KOPT-K1 (cell line): Measurements from ENCODE around the gene AMOT.

Source experiments
- H3K27ac ChIP-seq: fragments of 200-600 bp; sonication (generic); 2 replicates; pipeline ENCODE4 v1.5.1; 2016; ENCODE audit warnings: antibody characterized with exemption, mild to moderate bottlenecking, low read depth, low read length; ENCODE audit not compliant: poor library complexity, severe bottlenecking
- H3K36me3 ChIP-seq: fragments of 200-600 bp; sonication (generic); 2 replicates; pipeline ENCODE4 v1.5.1; 2017; ENCODE audit warnings: antibody characterized with exemption, mild to moderate bottlenecking, low read length, moderate library complexity; ENCODE audit not compliant: insufficient read depth
- H3K9me3 ChIP-seq: fragments of 200-600 bp; sonication (generic); 2 replicates; pipeline ENCODE4 v1.5.1; 2017; ENCODE audit warnings: antibody characterized with exemption, low read length, mild to moderate bottlenecking; ENCODE audit not compliant: insufficient read depth, poor library complexity, severe bottlenecking

Gene AMOT

GRCh38 chrX:112753116-112753515, 87.5 kb downstream of the AMOT start:
- no peaks in the 10 kb centered on the region for H3K9me3 ChIP-seq
- no peaks in the 10 kb centered on the region for H3K36me3 ChIP-seq
- H3K27ac ChIP-seq, result no peak overlapping the region

GRCh38 chrX:112751076-112751475, 89.6 kb downstream of the AMOT start:
- no peaks in the 10 kb centered on the region for H3K9me3 ChIP-seq
- H3K36me3 ChIP-seq, result no peaks in the 10 kb centered on the region
- no peak overlapping the region for H3K27ac ChIP-seq

- Histone ChIP-seq H3K9me3 (no peaks in the 10 kb centered on the region), H3K27ac (no peak overlapping the region), H3K36me3 (no peaks in the 10 kb centered on the region)
Observed at GRCh38 chrX:112746812-112747595, 93.6 kb downstream of the AMOT start.

- Histone ChIP-seq H3K36me3 (no peaks in the 10 kb centered on the region), H3K27ac (no peak overlapping the region), H3K9me3 (no peaks in the 10 kb centered on the region)
Observed at GRCh38 chrX:112738347-112739033, 102.1 kb downstream of the AMOT start.

GRCh38 chrX:112736310-112736709, 104.3 kb downstream of the AMOT start:
- no peak overlapping the region for H3K27ac ChIP-seq
- H3K9me3 ChIP-seq, result no peaks in the 10 kb centered on the region
- H3K36me3 ChIP-seq, result no peaks in the 10 kb centered on the region

GRCh38 chrX:112735147-112735546, 105.5 kb downstream of the AMOT start:
- Histone ChIP-seq H3K27ac (no peak overlapping the region), H3K9me3 (no peaks in the 10 kb centered on the region), H3K36me3 (no peaks in the 10 kb centered on the region)

GRCh38 chrX:112734290-112734689, 106.3 kb downstream of the AMOT start:
- H3K27ac ChIP-seq, result no peak overlapping the region
- H3K36me3 ChIP-seq, result no peaks in the 10 kb centered on the region
- H3K9me3 ChIP-seq, result no peaks in the 10 kb centered on the region

- Histone ChIP-seq H3K9me3 (no peaks in the 10 kb centered on the region), H3K27ac (no peak overlapping the region), H3K36me3 (no peaks in the 10 kb centered on the region)
Observed at GRCh38 chrX:112731793-112732192, 108.8 kb downstream of the AMOT start.
